GM19467 (cell line): ENCODE results near the gene NEDD4L.

Experiments
- ATAC-seq: cut with Tn5 transposase; IDR thresholded peaks from one replicate; pipeline ENCODE4 v1.9.1; 2021; ENCODE audit warnings: mild to moderate bottlenecking, moderate library complexity; ENCODE audit not compliant: unreplicated experiment

NEDD4L gene

GRCh38 chr18:58389745-58390144, 345.7 kb downstream of the NEDD4L start:
- no peak for ATAC-seq

- no peak for ATAC-seq
Observed at GRCh38 chr18:58390399-58390798, 346.4 kb downstream of the NEDD4L start.

- no peak for ATAC-seq
Observed at GRCh38 chr18:58391231-58391825, 347.3 kb downstream of the NEDD4L start.

DNA sequence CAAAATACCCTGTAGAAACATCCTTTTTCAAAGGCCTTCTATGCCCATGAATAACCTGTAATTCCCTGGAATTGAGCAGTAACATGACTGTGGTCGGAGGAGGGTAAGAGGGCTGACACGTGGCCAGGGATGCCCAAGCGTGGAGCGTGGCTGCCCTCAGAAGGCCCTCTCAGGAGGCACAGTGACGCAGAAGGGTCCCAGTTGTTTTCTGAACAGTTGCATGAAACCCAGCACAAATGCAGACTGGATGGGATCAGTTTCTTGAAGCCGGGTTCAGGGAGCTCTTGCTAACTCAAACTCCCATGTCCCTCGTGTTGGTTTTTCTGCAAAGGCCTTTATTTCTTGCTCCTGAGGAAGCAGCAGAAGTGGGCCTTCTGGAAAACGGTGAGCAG, 347.9 kb downstream of the NEDD4L start:
- no peak for ATAC-seq

DNA sequence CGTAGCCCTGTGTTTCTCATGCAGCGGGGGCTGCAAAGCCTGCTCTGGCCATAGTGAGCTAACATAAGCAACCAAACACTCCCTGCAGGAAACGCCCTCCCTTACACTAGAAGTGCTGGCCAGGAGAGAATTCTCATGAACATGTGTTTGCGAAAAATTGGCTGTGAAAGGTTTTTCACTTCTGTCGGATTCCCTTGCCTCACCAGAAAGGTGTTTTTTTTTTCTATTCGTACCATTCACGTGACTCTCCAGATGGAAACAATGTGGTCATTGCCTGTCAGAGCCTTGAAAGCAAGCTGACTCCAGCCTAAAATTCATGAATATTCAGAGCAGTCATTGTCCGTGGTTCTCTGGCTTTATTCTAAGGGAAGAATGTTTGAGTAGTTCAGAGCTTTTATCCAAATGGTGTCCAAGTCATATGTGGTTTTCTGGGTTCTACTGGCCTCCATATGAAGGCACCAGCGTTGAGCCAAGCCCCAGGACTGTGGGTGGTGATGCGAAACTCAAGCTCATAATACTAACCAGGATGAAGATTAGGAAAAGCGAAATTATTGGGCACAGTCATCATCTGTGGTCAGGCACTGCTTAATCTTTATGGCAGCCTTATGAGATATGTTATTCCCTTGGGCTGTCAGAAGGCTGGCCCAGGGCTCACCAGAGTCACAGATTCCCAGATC, 348.4 kb downstream of the NEDD4L start:
- no peak for ATAC-seq

DNA sequence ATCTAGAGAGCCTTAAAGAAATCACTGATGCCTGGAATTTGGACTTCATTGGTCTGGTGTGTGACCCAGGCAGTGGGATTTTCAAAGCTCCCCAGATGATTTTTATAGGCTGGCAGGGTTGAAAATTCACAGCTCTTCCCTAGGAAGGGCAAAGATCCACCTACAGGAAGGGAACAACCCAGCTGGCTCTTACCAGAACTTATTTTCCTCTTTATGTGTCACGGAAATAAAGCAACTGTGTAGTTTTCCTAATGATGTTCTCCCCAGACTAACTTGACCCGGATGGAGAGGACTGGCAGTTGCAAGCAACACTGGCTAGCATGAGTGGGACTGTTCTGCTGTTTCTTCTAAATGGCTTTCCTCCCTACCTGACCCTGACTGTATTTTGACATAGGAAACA, 349.3 kb downstream of the NEDD4L start:
- ATAC-seq = no peak

DNA sequence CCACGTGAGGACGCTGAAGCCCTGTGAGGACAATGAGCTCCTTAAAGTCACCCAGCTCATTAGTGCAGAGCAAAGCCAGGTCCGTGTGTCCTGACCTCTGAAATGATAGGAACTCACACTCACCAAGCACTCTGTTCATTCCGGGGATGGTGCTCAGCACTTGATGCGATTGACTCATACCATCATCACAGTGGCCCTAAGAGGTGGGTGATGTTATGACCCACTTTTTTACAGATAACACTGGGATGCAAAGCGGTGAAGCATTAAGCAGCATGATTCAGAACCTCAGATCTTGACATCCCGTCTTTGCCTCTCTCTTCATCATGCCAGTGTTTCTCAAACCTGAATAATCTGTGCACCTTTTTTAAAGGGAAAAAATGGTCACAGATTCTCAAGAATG, 350.0 kb downstream of the NEDD4L start:
- no peak for ATAC-seq

DNA sequence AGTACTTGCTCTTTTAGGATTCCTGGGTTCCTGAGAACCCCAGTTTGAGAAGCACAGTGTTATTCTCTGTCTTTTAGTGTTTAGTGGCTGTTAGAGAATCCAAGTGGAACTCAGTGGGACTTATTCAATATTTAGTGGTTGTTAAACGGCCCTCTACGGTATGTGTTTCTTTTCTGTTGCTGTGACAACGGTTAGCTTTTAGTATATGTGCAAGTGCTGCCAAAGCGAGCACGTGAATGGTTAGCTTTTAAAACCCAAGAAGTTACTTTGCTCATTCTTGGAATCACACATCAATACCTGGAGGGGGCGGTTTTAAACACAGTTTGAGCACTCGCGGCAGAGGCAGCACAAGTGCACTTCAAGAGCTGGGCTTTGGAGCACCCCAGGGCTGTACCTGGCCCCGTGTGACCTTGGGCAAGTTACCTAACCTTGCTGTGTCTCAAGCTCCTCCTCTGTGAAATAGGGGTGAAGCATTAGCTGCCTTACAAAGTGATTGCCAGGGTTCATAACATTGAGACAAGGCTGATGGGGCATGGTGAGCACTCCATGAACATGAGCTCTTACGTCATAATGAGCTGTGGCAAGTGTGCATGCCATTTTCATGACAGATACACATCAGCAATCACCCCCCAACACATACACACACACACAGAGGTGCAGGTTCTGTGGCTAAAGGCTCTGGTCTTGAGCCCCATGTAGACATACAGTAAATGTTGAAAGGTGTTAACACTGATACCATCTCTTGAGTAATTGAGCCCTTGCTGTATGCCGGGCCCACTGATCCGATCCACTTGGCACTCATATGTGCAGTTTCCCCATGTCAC, 350.8 kb downstream of the NEDD4L start:
- ATAC-seq = no peak

GRCh38 chr18:58396144-58396543, 352.1 kb downstream of the NEDD4L start:
- no peak for ATAC-seq

DNA sequence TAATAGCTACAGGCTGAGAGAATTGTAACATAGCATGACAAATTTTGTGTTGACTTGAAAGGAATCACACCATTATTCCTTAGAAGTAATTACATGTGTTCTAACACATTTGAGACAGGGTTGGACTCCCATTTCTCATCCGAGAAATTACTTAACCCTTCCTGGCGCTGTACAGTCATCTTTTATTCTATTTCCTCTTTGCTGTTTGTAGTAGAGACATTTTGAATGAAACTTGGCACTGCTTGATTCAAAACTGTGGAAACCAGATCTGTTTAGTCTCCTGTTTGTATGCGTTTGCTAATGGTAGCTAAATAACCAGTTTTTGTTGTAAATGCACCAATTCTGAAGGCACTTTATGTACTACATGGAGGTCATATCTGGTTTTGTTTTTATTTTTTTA, 352.9 kb downstream of the NEDD4L start:
- ATAC-seq = no peak

- ATAC-seq = no peak
Observed at GRCh38 chr18:58397385-58398132, 353.5 kb downstream of the NEDD4L start.

DNA sequence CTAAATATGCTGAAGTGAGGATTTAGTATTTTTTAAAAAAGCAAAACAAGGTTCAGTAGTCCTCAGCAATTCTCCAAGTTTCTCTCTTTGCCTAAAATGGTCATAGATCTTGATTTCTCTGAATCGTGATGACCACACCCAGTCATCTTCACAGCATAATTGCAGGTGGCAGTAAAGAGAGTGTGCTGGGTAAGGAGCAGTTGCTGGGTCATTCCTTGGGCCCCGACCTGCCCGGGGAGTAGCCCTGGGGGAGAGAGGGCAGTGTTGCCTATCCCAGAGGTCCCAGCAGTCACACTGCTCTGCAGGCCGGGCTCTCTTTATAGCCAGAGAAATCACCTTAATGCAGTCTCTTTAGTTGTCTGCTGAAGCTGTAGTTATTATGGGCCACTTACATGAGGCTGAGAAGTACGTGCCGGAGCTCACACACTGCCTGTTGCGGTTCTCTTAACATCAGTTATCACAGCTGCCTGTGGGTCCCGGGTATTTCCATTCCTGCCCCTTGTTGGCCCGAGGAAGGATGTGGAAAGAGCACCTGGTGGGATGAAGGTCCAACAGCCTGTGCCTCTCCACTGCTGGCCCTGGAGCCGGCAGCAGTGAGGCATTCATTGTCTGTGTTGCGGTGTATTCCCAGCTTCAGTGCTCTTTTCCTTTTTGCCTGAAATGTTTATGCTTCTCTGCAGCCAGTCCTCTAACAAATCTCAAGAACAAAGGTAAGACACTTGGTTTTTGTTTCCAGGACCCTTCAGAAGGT, 354.8 kb downstream of the NEDD4L start:
- no peak for ATAC-seq

DNA sequence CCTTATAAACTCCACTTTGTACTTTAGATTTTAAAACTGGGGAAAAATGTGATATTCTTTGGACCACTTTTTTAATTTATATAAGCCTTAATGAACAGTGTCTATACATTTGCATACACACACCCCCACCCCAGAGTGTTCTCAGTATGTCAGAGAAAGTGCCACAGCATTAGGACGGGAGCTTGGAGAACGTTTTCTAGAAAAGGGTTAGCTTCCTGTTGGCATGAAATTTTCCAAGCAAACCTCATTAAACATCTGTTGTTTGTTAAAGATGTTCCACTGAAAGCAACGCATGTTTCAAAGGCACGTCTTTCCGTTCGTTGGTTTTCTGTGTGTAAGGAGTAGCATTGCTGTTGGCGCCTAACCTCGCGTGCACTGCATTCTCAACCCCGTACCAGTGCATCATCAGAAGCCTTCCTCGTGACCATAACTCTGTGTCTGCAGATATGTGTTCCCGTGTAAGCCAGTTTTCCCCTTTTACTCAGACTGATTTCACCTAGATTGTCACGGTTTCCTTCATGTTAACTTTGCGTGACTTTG, 356.4 kb downstream of the NEDD4L start:
- no peak for ATAC-seq

DNA sequence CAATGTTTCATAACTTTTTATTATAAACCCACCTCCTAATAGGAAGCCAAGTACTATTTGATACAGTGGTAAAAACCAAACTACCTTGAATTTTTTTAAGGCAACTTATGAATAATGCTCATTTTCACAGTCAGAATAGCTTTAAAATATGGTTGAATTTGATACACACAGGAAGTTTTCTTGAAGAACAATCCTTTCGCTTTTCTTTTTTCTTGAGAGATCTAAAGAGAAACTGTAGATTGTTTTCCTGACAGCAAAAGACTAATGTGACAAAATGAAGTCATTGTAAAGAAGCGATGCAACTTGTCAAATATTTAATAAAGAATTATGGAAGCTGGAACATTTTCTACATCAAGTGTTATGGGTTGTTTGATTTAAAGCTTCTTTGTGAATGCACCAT, 357.2 kb downstream of the NEDD4L start:
- ATAC-seq = no peak

DNA sequence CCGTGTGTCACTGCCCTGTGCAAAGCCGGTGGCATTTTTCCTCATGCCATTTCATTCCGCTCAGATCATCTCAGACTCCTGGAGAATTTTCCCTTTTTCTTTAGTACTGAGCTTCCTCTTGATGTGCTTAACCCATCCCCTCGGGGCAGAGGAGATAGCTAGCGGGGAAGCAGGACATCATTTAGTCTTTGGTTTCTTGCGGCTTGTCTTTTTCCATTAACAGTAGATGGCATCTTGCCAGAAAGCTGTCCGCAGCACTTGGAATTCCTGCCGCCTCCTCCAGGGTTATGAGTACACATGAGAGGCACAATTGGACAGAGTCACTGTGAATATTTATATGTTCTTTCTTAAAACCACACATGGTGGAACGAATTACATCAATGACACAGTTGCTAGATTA, 358.2 kb downstream of the NEDD4L start:
- ATAC-seq = no peak

- ATAC-seq = no peak
Observed at GRCh38 chr18:58402951-58403702, 359.1 kb downstream of the NEDD4L start.

- no peak for ATAC-seq
Observed at GRCh38 chr18:58403799-58404455, 359.9 kb downstream of the NEDD4L start.

- ATAC-seq = no peak
Observed at GRCh38 chr18:58405107-58405898, 361.3 kb downstream of the NEDD4L start.
